ENCODE measurements around the gene PIGO.

The PIGO gene

DNA sequence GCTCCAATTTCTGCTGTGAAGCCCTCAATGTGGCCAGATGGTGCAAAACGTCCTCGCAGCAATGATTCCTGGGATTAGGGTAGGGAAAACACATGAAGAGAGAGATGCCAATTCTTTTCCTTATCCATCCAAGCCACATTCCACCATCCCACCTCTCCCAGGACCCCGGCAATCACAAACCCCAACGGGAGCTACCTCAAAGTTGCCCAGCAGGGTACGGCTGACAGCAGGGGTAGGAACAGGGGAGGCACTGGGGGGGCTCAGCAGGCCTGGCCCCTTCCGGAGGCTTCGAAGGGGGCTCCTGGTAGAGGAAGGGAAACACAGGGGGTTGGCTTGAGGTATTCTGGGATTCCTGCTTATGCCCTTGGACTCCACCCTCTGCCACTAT, 9.9 kb upstream of the PIGO start:
- no peak for DNase-seq (ENCODE audit: low spot score)

DNA sequence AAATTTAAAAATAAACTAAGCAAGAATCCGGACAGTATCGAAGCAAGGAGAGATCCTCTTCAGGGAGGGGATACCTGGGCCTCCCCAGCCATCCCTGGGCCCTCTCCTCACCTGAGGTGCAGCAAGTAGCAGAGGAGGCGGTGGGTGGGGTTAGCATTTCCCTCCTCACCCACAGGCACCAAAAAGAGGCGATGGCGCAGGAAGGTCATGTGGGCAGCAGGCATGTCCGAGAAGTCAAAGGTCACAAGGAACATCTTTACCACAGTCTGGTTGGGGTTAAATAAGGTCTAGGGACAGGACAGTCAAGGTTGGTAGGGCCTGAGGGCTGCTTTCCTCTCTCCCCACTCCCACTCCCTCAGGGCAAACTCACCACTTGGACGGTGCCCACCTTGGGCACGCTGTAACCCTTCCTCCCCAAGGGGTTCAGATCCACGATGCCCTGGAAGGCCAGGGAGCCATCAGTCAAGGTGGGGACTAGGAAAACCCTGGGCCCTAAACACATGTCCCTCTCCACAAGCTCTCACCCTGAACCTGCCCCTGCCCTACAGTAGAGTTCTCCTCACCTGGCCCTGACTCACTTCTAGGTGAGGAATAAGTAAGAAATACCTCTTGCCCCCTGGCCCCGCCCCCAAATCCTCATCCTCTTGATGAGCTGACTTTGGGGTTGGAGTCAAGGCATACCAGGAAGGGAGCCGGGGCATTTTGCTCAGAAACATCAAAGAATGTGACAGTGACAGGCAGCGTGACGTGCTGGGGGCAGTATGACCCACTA, 9.4 kb upstream of the PIGO start:
- DNase-seq (ENCODE audit: low spot score): no peak

DNA sequence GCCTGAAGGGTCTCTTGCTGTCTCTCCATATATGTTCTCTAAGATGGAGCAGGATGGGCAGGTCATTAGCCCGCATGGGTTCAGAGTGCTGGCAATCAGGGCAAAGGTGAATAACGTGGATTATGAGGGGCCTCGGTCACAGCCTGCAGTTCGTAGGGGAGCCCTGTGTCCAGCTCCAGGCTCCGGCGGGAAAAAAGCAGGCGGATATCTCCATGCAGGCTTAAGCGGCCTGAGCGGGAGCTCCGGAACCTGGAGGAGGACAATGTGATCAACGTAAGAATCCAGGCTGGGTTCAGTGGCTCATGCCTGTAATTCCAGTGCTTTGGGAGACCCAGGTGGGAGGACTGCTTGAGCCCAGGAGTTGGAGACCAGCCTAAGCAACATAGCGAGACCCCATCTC, 8.7 kb upstream of the PIGO start:
- no peak for DNase-seq (ENCODE audit: low spot score)

DNA sequence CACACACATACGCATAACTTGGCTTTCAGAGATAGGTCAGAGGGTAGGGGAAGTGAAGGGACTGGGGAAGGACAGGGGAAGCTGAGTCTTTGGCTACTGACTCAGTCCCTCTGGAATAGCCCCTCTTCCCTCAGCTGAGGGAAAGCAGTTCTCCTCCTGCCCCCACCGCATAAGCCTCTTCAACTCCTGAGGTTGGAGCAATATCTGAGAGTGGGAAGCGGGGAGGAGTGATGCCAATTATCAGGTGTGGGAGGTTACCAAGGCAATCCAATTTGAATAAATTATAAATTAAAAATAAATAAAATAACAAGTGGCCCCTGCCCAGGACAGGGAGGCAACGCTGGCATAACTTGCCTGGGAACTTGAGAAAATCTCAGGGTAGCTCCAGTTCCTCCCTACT, 8.2 kb upstream of the PIGO start:
- DNase-seq (ENCODE audit: low spot score): no peak

DNA sequence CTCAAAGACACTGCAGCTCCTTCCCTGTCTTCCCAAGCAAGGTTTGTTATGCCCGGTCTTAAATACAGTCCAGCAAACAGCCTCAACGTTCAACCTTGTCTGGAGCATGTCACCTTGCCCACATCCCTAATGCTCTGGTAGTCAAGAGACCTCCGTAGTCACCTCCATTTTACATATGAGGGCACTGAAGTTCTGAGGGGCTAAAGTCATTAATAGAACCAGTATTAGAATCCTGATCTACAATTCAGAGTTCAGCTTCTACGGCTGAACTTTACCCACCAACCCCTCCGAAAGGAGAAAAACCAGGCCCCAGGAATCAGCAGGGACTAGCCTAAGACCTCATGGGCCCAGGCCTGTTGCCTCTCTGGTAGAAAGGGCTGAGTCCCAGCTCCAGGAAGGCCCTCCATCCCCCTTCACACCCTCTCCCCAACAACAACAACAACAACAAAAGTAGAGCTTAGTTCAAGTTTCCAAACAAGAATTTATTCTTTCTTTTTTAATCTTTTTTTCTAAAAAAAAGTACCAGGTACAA, 7.3 kb upstream of the PIGO start:
- no peak for DNase-seq (ENCODE audit: low spot score)

DNA sequence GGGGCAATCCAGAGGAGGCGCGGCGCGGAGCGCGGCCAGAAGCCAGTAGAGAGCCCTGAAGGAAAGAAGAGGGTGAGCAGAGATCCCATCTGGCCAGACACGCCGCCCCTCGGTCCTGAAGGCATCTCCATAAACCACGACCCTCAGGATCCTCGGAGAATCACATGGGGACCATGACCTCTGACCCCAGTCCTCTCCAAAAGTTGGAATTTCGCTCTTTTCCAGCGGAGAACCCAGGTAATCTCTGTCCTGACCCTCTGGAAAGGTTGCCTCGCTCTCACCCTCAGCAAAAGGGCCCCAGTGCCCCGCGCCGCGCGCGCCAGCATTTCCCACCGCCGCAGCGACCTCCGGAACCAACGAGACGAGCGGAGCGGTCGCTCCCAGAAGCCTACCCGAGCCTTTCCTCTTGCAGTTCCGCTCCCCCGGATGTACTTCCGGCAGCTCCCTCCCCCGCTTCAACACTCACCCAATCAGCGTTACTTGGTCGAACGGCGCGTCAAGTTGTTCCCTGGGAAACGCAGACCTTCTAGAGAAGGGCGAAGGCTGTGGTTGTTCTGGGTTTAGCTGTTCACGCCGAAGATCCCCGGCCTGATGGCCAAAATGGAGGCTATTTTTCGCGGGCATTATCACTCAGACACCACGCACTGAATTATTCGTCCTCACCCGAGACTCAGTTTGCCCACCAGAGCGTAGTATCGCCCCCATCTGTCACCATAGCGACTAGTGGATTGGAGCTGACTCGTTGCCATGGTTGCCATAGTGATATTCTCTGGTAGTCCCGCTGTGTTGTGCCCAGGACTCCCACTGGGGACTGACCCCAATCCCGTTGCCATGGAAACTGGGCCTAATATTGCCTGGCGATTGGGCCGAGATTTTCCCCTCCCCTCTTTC, 6.6 kb upstream of the PIGO start, which contains the start of gene STOML2:
STOML2 (minus strand) TSS at position 363 of the 891 bp plus-strand sequence; CDS start at position 326, 37 bp downstream.
- peak; percentile 94 for DNase-seq (ENCODE audit: low spot score)

DNA sequence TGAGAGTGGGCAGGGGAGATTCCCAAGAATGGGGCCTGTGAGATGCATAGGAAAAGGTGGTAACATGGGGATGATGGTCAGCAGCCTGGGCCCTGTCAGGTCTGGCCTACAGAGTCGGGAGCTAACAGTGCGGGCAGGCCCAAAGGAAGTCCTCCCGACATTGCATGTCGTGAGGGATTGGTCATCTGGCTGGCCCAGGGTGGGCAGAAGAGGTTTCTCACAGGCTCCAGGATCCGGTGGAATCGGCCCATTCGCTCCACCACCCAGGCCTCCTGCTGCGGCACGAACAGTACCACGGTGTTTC, 6.0 kb upstream of the PIGO start:
- DNase-seq (ENCODE audit: low spot score): no peak

DNA sequence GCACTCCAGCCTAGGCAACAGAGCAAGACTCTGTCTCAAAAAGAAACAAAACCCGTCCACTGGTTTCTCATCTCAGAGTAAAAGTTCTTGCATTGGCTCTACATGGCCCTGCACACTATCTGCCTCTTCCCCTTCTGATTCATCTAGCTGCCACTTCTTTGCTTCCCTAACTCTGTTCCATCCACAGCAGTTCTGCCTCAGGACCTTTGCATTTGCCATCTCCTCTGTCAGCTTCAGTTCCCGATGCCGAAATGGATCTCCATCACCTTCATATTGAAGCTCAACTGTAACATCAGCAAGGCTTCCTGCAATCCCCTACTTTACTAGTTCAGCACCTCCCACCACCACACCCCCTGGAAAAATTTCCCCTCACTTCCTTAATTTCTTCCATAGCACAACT, 1.2 kb upstream of the PIGO start:
- DNase-seq (ENCODE audit: low spot score): no peak

DNA sequence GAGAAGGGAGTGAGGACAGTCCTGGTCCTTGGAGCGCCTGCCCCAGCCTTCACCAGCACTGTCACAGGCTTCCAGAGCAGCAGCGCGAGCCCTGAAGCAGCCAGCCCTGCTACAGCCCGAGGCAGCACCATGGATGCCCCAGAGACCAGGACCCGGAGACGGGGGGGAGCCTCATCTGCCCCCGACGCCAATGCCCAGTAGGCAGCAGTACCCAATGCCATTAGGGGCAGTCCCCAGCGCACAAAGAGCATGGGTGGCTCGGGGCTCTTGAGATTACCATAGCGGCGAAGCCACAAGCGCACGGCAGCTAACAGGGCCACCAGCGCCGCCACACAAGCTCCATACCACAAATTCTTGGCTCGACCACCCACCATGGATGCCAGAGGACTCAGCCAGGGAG, 4.9 kb downstream of the PIGO start:
- DNase-seq (ENCODE audit: low spot score): no peak

DNA sequence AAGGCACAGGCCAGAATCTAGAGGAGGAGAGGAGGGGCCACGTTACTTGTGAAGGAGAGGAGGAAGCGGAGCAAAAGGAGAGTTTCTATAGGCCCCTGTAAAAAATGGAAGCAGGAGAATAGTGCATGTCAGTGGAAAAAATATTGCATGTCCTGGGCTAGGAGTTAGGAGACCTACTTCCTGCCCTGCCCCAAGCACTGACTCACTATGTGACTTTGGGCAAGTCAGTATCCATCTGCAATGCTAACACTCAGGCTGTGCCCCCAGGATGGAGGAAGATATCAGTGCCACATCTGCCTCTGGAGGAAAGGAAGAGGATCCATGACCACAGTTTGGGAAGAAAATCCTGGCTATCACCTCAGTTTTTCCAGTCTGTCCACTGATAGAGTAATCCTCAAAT, 7.0 kb downstream of the PIGO start:
- DNase-seq (ENCODE audit: low spot score): no peak

DNA sequence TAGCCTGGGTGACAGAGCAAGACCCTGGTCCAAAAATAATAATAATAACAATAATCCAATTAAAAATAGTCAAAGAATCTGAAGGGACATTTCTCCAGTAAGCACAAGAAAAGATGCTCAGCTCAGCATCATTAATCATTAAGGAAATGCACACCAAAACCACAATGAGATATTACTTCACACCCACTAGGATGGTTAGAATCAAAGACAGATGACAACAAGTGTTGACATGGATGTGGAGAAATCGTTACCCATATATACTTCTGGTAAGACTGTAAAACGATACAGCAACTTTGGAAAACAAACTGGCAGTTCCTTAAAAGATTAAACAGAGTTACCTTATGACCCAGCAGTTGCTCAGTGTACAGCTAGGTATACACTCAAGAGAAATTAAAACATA, 11.3 kb downstream of the PIGO start:
- no peak for DNase-seq (ENCODE audit: low spot score)

DNA sequence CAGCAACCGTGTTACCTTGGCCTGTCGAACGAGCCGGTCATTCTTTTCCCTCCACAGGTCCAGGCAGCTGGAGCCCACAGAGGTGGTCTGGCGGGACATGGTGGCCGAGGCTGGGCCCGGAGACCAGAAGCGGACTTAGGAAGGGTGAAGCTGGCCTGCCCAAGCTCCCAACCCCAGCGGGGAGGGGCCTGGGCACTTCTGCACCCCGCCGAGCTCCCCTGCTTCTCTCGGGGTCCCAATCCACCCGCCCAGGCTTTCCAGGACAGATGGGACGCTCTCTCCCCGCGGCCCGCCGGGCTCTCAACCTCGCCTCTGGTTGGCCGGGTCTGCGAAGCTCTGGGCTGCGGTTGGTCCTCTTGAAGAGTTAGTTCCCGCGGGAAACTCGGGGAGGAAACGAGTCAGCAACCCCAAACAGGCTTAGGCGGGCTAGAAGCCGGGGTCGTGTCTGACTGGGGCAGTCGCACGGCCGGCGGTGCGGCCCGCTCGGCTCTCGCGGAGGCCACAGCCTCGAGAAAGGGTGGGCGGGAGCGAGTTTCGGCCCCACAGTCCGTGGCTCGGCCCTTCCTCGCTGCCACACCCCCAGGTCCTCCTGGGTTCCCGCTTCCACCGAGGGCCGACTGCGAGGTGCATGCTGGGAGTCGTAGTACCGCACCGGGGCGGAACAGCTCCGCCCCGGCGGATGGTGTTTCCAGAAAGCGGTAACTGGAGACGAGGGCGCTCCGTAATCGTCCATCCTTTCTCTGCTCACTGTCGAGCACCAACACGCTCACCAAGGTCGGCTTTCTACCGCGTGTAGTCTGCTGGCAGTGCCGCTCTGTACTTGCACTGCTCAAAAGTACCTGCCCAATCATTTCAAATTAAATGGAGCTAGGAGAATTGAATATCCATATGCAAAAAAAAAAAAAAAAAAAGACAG, 16.7 kb downstream of the PIGO start, which contains the start of gene FANCG:
FANCG (minus strand) TSS at position 517 of the 916 bp plus-strand sequence; CDS start at position 99, 418 bp downstream.
- DNase-seq (ENCODE audit: low spot score): peak; percentile 88

DNA sequence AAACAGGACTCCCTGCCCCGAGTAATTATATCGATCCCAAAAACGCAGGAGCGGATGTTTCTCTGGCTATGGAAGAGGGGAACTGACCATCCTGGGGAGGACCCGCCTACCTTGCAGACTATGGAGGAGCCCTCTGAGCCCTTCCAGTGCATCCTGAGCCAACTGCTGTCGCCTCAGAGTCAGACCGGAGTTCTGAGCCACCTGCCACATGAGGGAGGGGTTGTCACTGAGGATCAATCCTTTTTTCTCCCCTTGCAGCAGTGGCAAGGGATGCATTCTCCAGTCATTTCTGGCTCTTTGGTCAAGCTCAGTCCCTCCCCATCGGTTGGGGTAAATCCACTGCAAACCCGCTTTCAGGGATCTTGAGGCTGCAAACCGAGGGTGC, 17.4 kb downstream of the PIGO start:
- no peak for DNase-seq (ENCODE audit: low spot score)

DNA sequence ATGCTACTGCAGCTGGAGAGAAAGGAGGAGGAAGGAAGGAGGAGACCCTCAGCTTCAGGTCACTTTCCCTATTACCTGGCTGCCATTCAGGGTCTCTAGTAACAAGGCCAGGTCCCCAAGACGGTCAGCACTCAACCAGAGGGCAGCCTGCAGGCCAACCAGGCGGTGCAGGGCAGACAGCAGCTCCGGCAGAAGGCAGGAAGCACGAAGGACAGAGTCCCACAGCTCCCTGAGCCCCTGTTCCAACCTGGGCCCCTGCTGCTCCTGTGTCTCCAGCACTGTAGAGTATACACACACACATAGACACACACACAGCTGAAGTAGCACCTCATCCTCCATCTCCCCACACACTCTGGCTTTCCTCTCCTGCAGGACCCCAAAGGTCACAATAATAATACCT, 18.3 kb downstream of the PIGO start:
- DNase-seq (ENCODE audit: low spot score): no peak

DNA sequence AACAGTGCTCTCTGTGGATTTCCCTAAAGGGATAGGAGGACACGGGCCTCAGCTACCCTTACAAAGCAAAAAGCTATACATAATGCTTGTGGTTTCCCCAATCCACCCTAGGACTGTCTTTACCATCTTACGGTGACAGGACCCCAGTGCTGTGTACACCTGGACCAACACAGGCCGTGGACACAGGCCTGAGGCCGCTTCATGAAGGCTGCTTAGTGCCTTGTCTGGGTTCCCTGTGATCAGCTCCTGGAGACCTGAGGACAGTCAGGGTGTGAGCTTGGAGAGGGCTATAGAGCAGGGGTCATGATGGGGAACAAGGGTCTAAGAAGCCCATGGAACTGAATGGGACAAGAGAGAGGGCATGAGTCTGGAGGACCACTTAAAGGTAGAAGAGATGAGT, 19.5 kb downstream of the PIGO start:
- no peak for DNase-seq (ENCODE audit: low spot score)

DNA sequence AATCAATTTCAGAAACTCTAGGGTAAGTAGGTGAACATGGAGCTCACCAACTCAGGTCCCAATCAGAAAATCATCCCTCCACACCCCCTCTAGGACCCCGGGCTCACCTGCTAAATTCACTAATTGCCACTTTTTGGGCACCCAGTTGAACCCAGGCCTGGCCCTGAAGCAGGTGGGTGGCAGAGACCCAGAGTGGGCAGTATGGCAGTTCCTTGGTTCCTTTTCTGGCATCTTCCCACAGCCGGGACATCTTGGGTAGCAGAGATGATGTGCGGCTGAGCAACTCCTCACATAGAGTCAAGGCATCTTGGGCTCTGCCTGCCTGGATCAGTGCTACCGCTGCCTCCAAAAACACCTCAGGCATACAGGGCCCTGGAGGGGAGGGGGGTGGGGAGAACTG, 21.0 kb downstream of the PIGO start:
- no peak for DNase-seq (ENCODE audit: low spot score)

DNA sequence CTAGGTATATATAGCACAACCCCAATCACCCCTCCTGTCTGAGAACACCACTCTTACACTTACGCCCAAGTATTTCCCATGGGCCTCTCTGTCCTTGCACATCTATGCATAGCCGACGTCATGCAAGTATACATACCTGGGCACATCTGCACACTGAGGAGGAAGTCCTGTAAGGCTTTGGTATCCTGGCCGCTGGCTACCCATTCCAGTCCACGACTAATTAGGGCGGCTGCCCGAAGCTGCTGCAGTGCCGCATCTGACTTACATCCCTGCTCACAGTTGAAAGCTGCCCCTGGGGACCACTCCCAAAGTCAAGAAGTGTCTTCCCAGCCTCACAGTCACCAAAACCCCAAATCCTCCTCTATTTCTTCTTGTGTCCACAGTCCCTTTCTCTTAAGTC, 21.6 kb downstream of the PIGO start:
- DNase-seq (ENCODE audit: low spot score): no peak

DNA sequence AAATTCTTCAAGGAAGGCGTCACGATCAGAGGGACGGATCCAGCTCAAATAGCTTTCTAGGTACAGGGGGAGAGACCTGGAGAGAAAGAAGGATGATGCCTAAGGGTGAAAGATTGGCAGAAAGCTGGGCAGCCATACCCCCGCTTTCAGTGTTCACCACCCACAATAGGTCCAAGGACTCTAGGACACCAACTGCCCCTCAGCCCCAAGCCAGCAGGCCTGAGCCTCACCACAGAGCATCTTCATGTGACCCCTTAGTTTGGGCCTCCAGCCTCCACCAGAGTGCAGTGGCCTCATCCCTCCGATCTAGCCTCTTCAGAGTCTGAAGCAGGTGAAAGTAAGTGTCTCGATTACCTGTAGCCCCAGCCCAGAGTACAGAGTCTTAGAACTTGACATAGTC, 22.2 kb downstream of the PIGO start:
- no peak for DNase-seq (ENCODE audit: low spot score)

DNA sequence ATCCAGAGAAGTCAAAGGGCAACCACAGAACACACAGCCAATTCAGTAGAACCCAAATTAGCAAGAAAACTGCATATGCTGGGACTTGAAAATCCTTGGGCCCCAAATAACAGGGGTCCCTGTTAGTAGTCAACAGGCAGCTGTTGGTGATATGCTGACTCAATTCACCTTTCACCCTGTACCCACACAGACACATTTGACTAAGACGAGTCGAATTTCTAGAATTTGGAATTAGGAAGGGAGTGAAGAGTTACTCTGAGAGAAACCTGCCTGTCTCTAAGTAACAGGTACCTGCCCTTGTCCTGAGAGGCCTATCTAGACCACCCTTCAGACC, 23.1 kb downstream of the PIGO start:
- no peak for DNase-seq (ENCODE audit: low spot score)

DNA sequence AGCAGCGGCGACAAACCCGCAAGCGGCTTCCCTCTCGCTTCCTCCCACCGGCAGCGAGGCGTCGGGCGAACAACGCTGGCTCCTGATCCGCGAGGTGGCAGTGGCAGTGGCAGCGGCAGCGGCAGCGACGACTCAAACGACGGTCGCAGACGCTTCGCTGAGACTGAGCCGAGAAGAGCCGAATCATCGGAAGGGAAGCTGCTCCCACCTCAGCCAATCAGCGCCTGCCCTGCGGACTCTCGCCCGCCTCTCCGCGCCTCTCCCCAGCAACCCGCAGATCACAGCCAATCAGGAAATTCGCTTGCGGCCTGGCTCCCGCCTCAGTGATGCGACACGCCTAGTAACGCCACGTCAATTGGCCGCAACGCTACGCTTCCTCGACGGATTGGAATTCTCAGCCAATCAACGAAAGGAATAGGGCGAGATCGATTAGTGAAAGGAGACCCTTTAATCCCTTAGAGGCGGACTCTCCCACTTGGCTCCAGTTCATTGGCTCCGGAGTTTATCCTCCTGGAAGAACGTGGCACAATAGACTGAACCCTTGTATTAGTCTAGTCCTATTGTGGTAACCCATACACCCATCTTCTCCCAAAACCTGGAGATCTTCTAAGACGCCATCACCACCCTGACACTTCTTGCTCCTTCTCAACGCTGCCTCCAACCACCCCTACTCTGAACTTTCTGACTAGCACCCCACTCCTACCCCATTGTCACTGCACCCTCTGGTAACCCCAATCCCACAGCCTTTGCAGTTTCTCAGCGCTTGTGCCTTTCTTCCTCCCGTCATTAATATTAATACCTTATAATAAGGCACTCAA, 23.7 kb downstream of the PIGO start, which contains the start of gene VCP:
VCP (minus strand) TSS at position 165 of the 818 bp plus-strand sequence. CDS start 272 bp downstream, outside the sequence.
- peak; percentile 100 for DNase-seq (ENCODE audit: low spot score)

DNA sequence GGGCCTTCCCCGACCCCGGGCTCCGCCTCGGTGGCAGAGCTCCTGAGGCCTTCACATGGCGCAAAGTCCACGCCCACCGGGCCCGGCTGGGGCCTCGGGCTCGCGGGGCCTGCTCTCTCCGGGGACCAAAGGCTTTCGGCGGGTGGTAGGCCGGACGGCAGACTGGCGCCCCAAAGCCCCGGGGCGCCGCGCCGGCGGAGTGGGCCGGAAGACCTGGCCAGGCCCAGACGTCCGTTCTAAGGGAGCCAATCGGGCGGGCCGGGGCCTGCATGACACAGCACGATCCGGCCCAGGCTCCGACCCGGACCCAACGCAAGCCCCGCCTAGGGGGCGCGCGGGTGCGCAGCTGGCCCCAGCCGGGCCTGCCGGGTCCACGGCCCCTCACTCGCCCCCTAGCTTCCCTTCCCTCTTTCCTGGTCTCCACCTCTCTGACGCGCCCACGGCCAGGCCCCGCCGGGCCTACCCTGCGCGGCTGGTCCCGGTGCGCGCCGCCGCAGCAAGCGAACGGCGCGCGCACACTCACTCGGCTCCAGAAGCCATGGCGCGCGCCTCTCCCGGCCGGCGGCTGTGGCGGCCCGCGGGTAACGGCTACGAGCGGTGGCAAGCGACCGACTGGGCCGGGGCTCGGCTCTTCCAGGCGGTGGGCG, 24.5 kb downstream of the PIGO start:
- DNase-seq (ENCODE audit: low spot score): peak; percentile 87

Measured in germinal center (tissue), 1 donor.